Ascending aorta (tissue), 2 donors: ENCODE data around the gene SMDT1. TPM values are rescaled to one million over a fixed set of nuclear protein-coding genes. Genes with fewer than 3 reads are reported as not detected.

Source experiments
- DNase-seq, 2 donors: peaks; one replicate each; pipeline ENCODE4 v3.0.0-alpha.2; 2019; ENCODE audit warnings: low spot score in 2 of 2
- H3K27ac ChIP-seq, 2 donors: fragments of 200-600 bp; sonication (generic); one replicate each; pipeline ENCODE4 v1.5.1; 2016 to 2017; ENCODE audit warnings: mild to moderate bottlenecking in 1 of 2
- H3K27me3 ChIP-seq: fragments of 200-600 bp; sonication (generic); one replicate; pipeline ENCODE4 v1.5.1; 2017
- H3K36me3 ChIP-seq, 2 donors: fragments of 200-600 bp; sonication (generic); one replicate each; pipeline ENCODE4 v1.5.1; 2016
- H3K4me1 ChIP-seq, 2 donors: fragments of 200-600 bp; sonication (generic); one replicate each; pipeline ENCODE4 v1.5.1; 2016 to 2017; ENCODE audit warnings: mild to moderate bottlenecking in 1 of 2
- H3K4me3 ChIP-seq, 2 donors: fragments of 200-600 bp; sonication (generic); one replicate each; pipeline ENCODE4 v1.5.1; 2016 to 2017; ENCODE audit warnings: mild to moderate bottlenecking in 1 of 2
- H3K9me3 ChIP-seq, 2 donors: fragments of 200-600 bp; sonication (generic); one replicate each; pipeline ENCODE4 v1.5.1; 2016
- CTCF ChIP-seq, 3 experiments: fragments of 200-600 bp in 2 of 3; fragments of 450-650 bp in 1 of 3; sonication (generic) in 2 of 3; IDR thresholded peaks; one replicate each; pipeline ENCODE4 v1.5.1; 2016 to 2019; ENCODE audit warnings: antibody characterized with exemption in 3 of 3, mild to moderate bottlenecking in 1 of 3, moderate library complexity in 1 of 3
- intact Hi-C: fragments of 100-400 bp; cut with DNase I; formaldehyde crosslinking; loops from one replicate; pipeline ENCODE4 v1.15.1; 2023
- total RNA-seq: library from RNA; depleted of rRNA; stranded (reverse); fragments of >200 nt; gene quantifications from one replicate; pipeline ENCODE4 v1.1.0, GENCODE V29; 2016

Gene SMDT1
- total RNA-seq, 1 donor from 2014 or later: 1.3 TPM

GRCh38 chr22:42050641-42051180, 28.8 kb upstream of the SMDT1 start:
- H3K4me1 ChIP-seq: no peaks in the 10 kb centered on the region
- no peak for TF ChIP-seq CTCF (IDR thresholded peaks at IDR 0.05)
- H3K27ac ChIP-seq: no peak overlapping the region
- intact Hi-C loops: no loop called here
- H3K4me3 ChIP-seq: no peak overlapping the region
- no peaks in the 10 kb centered on the region for H3K9me3 ChIP-seq
- no peak for DNase-seq
- H3K27me3 ChIP-seq: no peaks in the 10 kb centered on the region
- no peaks in the 10 kb centered on the region for H3K36me3 ChIP-seq

- TF ChIP-seq CTCF (IDR thresholded peaks at IDR 0.05): no peak
- peaks cover 0 to 13% of the 10 kb centered on the region in 2 donors for H3K9me3 ChIP-seq
- no peak overlapping the region for H3K27ac ChIP-seq
- H3K36me3 ChIP-seq: no peaks in the 10 kb centered on the region
- intact Hi-C loops: no loop called here
- no peaks in the 10 kb centered on the region for H3K4me1 ChIP-seq
- H3K27me3 ChIP-seq: no peaks in the 10 kb centered on the region
- DNase-seq: no peak
- no peak overlapping the region for H3K4me3 ChIP-seq
These were observed 26.7 kb upstream of the SMDT1 start for GRCh38 chr22:42052765-42053164.

- Histone ChIP-seq H3K9me3 (peaks cover 0 to 13% of the 10 kb centered on the region in 2 donors), H3K4me1 (no peaks in the 10 kb centered on the region), H3K27ac (no peak overlapping the region), H3K36me3 (peaks cover 27 to 35% of the 10 kb centered on the region in 2 donors), H3K27me3 (no peaks in the 10 kb centered on the region), H3K4me3 (no peak overlapping the region)
- no peak for TF ChIP-seq CTCF (IDR thresholded peaks at IDR 0.05)
- intact Hi-C loops: no loop called here
- DNase-seq: no peak
These were observed 22.6 kb upstream of the SMDT1 start for GRCh38 chr22:42056757-42057511.

GRCh38 chr22:42060489-42060888, 19.0 kb upstream of the SMDT1 start:
- Histone ChIP-seq H3K27me3 (no peaks in the 10 kb centered on the region), H3K36me3 (peaks cover 39 to 60% of the 10 kb centered on the region in 2 donors), H3K4me1 (no peaks in the 10 kb centered on the region), H3K9me3 (peaks cover 0 to 13% of the 10 kb centered on the region in 2 donors), H3K27ac (no peak overlapping the region), H3K4me3 (no peak overlapping the region)
- no peak for TF ChIP-seq CTCF (IDR thresholded peaks at IDR 0.05)
- intact Hi-C loops: no loop called here
- DNase-seq: no peak

GRCh38 chr22:42061041-42061440, 18.5 kb upstream of the SMDT1 start:
- Histone ChIP-seq H3K27ac (no peak overlapping the region), H3K27me3 (no peaks in the 10 kb centered on the region), H3K4me1 (no peaks in the 10 kb centered on the region), H3K36me3 (peaks cover 40 to 65% of the 10 kb centered on the region in 2 donors), H3K9me3 (peaks cover 0 to 13% of the 10 kb centered on the region in 2 donors), H3K4me3 (no peak overlapping the region)
- intact Hi-C loops: no loop called here
- DNase-seq: no peak
- no peak for TF ChIP-seq CTCF (IDR thresholded peaks at IDR 0.05)
